Tibial nerve (tissue), 4 donors: ENCODE data around the gene OR2V2. TPM values are rescaled to one million over a fixed set of nuclear protein-coding genes. Genes with fewer than 3 reads are reported as not detected.
"Not testable (repeated sequence)": the region's sequence is repeated elsewhere in the genome, so short reads cannot be mapped to it uniquely, and the experiment has no call there.

Experiments used
- DNase-seq, 2 donors: peaks; one replicate each; pipeline ENCODE4 v3.0.0-alpha.2; 2019; ENCODE audit warnings: low spot score in 2 of 2
- H3K27ac ChIP-seq, 4 donors: fragments of 200-600 bp; sonication (generic) in 3 of 4; one replicate each; pipeline ENCODE4 v1.5.1; 2017 to 2019; ENCODE audit warnings: mild to moderate bottlenecking in 1 of 4
- H3K27me3 ChIP-seq, 2 donors: fragments of 200-600 bp; sonication (generic) in 1 of 2; one replicate each; pipeline versions ENCODE4 v1.5.1 to v1.6.0; 2017 to 2019
- H3K36me3 ChIP-seq, 3 donors: fragments of 200-600 bp; sonication (generic); one replicate each; pipeline ENCODE4 v1.5.1; 2018 to 2019
- H3K4me1 ChIP-seq, 4 donors: fragments of 200-600 bp; sonication (generic) in 3 of 4; one replicate each; pipeline ENCODE4 v1.5.1; 2017 to 2019
- H3K4me3 ChIP-seq, 4 donors: fragments of 200-600 bp; sonication (generic) in 3 of 4; one replicate each; pipeline ENCODE4 v1.5.1; 2017 to 2019; ENCODE audit warnings: mild to moderate bottlenecking in 1 of 4, moderate library complexity in 1 of 4
- H3K9me3 ChIP-seq, 4 donors: fragments of 200-600 bp; sonication (generic) in 3 of 4; one replicate each; pipeline ENCODE4 v1.5.1; 2017 to 2019
- CTCF ChIP-seq, 5 experiments: fragments of 200-600 bp in 3 of 5; fragments of 450-650 bp in 2 of 5; sonication (generic) in 3 of 5; IDR thresholded peaks; one replicate each; pipeline ENCODE4 v1.5.1; 2016 to 2019; ENCODE audit warnings: antibody characterized with exemption in 5 of 5, mild to moderate bottlenecking in 3 of 5, moderate library complexity in 2 of 5
- EP300 ChIP-seq, 2 donors: sonication (generic); formaldehyde crosslinking; IDR thresholded peaks; one replicate each; pipeline ENCODE4 v1.6.1; 2017; ENCODE audit warnings: antibody characterized with exemption in 2 of 2, mild to moderate bottlenecking in 1 of 2
- POLR2A ChIP-seq, 2 donors: fragments of 450-650 bp; IDR thresholded peaks; one replicate each; pipeline ENCODE4 v1.6.1; 2017; ENCODE audit warnings: antibody characterized with exemption in 2 of 2, mild to moderate bottlenecking in 2 of 2, moderate library complexity in 2 of 2
- WGBS, 2 donors: methylation state at CpG; one replicate each; pipeline ENCODE4 v1.1.5; 2018; 5-methylcytosine and 5-hydroxymethylcytosine counted together
- total RNA-seq, 4 donors: library from RNA; depleted of rRNA; stranded (reverse); fragments of >200 nt; gene quantifications; one replicate each; pipeline ENCODE4 v1.1.0, GENCODE V29; 2016

The OR2V2 gene
- total RNA-seq, 4 donors from 2014 or later: not detected

GRCh38 chr5:181104606-181105390 is 42.6 kb upstream of the OR2V2 start:
- H3K36me3 ChIP-seq, H3K4me1 ChIP-seq, DNase-seq, H3K9me3 ChIP-seq, H3K4me3 ChIP-seq, H3K27ac ChIP-seq: not testable (repeated sequence)
- peaks cover 0 to 44% of the 10 kb centered on the region in 2 donors for H3K27me3 ChIP-seq
- WGBS, 2 donors: 19 to 59% methylated on average over 9 of the region's 20 CpGs

GRCh38 chr5:181105391-181106025 is 41.9 kb upstream of the OR2V2 start:
- no peak for DNase-seq
- peaks cover 0 to 1% (median under 1%) of the 10 kb centered on the region in 4 donors for H3K4me1 ChIP-seq
- H3K36me3 ChIP-seq: no peaks in the 10 kb centered on the region
- H3K27ac ChIP-seq: no peak overlapping the region
- no peak overlapping the region for H3K4me3 ChIP-seq
- no peaks in the 10 kb centered on the region for H3K9me3 ChIP-seq
- WGBS, 2 donors: 33 to 48% methylated on average over 7 of the region's 7 CpGs
- TF ChIP-seq CTCF (IDR thresholded peaks at IDR 0.05): no peak
- TF ChIP-seq POLR2A (IDR thresholded peaks at IDR 0.05): no peak
- no peak for TF ChIP-seq EP300 (IDR thresholded peaks at IDR 0.05)
- peaks cover 0 to 44% of the 10 kb centered on the region in 2 donors for H3K27me3 ChIP-seq

GRCh38 chr5:181107699-181108098 is 39.7 kb upstream of the OR2V2 start:
- 70 to 76% methylated on average over 9 of the region's 9 CpGs for WGBS, 2 donors
- Histone ChIP-seq H3K4me3 (no peak overlapping the region), H3K27ac (no peak overlapping the region), H3K36me3 (no peaks in the 10 kb centered on the region), H3K9me3 (no peaks in the 10 kb centered on the region), H3K27me3 (peaks cover 0 to 60% of the 10 kb centered on the region in 2 donors), H3K4me1 (no peaks in the 10 kb centered on the region)
- TF ChIP-seq POLR2A (IDR thresholded peaks at IDR 0.05): no peak
- no peak for TF ChIP-seq EP300 (IDR thresholded peaks at IDR 0.05)
- TF ChIP-seq CTCF (IDR thresholded peaks at IDR 0.05): no peak
- DNase-seq: no peak

- H3K27me3 ChIP-seq: peaks cover 0 to 60% of the 10 kb centered on the region in 2 donors
- no peak overlapping the region for H3K4me3 ChIP-seq
- WGBS, 2 donors: 66% methylated on average over 8 to 13 of the region's 14 CpGs
These were observed 38.7 kb upstream of the OR2V2 start for GRCh38 chr5:181108578-181109165.

DNA sequence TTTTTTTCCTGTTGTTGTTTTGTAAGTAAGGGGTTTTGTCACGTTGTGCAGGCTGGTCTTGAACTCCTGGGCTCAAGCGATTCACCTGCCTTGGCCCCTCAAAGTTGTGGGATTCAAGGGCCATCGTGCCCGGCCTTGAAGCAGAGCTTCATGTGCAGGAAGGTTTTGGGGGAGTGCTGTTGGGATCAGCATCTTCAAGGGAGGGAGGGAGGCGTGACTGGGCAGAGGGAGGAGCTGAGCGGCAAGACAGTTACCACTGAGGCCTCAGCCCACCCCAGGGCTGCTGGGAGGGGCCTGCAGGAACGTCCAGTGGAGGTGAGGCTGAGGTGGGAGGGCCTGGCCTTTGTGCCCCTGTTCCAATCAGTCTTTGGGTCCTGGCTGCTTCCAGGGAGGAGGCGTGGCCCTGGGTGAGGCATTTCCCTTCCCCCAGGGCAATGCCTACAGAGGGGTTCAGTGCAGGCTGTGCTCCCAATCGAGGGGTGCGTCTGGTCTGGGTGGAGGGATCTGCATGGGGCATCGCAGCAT is 37.8 kb upstream of the OR2V2 start:
- Histone ChIP-seq H3K4me1 (no peaks in the 10 kb centered on the region), H3K9me3 (peaks cover 0 to 9% (median 0%) of the 10 kb centered on the region in 4 donors), H3K4me3 (no peak overlapping the region), H3K36me3 (no peaks in the 10 kb centered on the region), H3K27ac (no peak overlapping the region), H3K27me3 (peaks cover 0 to 69% of the 10 kb centered on the region in 2 donors)
- no peak for DNase-seq
- no peak for TF ChIP-seq POLR2A (IDR thresholded peaks at IDR 0.05)
- TF ChIP-seq CTCF (IDR thresholded peaks at IDR 0.05): no peak
- no peak for TF ChIP-seq EP300 (IDR thresholded peaks at IDR 0.05)
- WGBS, 2 donors: 47 to 53% methylated on average over 11 of the region's 11 CpGs

More at GRCh38 chr5:181108578-181109165, 38.7 kb upstream of the OR2V2 start:
- peaks cover 0 to under 1% (median 0%) of the 10 kb centered on the region in 4 donors for H3K9me3 ChIP-seq
- H3K27ac ChIP-seq: no peak overlapping the region
- H3K36me3 ChIP-seq: no peaks in the 10 kb centered on the region
- no peaks in the 10 kb centered on the region for H3K4me1 ChIP-seq
- DNase-seq: no peak
- TF ChIP-seq EP300 (IDR thresholded peaks at IDR 0.05) (no peak), CTCF (IDR thresholded peaks at IDR 0.05) (no peak), POLR2A (IDR thresholded peaks at IDR 0.05) (no peak)
